HG03565 (cell line): ENCODE results near the gene CFAP119.

ENCODE experiments used
- ATAC-seq: cut with Tn5 transposase; IDR thresholded peaks from one replicate; pipeline ENCODE4 v1.9.1; 2021; ENCODE audit warnings: mild to moderate bottlenecking, moderate library complexity; ENCODE audit not compliant: unreplicated experiment

CFAP119 gene

DNA sequence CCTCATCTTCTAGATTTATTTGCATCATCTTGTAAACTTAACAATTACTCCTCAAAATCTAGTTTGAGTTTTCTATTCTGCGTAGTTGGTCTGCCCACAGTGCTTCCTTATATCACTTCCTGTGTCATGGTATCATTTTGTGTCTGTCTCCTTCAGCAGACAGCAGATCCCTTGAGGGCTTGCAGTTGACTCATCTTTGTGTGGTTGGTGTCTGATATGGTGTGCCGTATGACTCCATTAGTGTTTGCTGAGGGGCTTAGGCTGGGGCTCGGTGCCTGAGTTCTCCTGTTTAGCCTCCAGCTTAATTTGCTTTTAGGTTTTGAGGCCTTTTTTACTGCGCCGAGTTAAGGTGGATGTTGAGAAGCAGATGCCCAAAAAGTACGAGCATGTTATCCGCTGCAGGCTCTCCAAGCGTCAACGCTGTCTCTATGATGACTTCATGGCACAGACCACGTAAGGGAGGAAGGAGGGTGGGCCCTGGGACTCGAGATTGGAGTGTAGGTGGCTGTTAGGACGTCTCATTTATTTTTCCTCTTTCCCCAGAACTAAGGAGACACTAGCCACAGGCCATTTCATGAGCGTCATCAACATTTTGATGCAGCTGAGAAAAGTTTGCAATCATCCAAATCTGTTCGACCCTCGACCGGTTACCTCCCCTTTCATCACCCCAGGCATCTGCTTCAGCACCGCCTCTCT lies 46.0 kb downstream of the CFAP119 start:
- ATAC-seq: no peak

DNA sequence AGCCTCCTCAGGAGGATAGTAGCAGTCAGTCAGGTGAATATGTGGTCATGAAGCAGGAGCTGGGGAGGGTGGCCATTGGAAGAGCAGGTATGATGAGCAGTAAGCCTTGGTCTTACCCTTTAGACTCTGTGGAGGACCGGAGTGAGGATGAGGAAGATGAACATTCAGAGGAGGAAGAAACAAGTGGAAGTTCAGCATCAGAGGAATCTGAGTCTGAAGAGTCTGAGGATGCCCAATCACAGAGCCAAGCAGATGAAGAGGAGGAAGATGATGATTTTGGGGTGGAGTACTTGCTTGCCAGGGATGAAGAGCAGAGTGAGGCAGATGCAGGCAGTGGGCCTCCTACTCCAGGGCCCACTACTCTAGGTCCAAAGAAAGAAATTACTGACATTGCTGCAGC lies 50.1 kb downstream of the CFAP119 start:
- no peak for ATAC-seq

DNA sequence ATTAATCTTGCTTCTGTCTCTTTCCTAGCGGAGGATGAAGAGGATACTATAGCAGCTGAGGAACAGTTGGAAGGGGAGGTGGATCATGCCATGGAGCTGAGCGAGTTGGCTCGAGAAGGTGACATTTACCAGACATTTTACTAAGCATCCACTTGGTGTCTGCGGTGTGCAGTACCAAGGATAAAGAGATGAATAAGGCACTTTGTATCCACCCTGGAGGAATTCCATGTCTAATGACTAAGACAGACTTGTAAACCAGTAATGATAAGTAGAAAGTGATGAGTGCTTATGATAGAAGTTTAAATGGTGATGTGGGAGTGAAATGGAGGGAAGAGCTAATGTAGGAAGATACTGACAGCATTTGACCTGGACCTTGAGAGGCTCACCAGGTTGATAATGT lies 50.9 kb downstream of the CFAP119 start:
- no peak for ATAC-seq
